ENCODE results near the gene TERC. TPM values are rescaled to one million over a fixed set of nuclear protein-coding genes. Genes with fewer than 3 reads are reported as not detected.

Gene TERC
- total and polyA plus RNA-seq, 10 of the 15 experiments (the other 5 are each of a cell fraction or from before 2014, with no cell fraction given), result 0.43 to 125 (median 6.2) TPM; not detected in 4

GRCh38 chr3:169769287-169770181, 4.7 kb upstream of the TERC start, which contains the start of gene ACTRT3 (continued):
- no peak for TF ChIP-seq TCF7 (IDR thresholded peaks at IDR 0.05; ENCODE audit: borderline replicate concordance)
- TF ChIP-seq CREB1 (IDR thresholded peaks at IDR 0.05; ENCODE audit: low read depth), result 0 out of 2 replicates have a peak, but pooled peaks have one; percentile 27
- no peak for TF ChIP-seq MTA3 (IDR thresholded peaks at IDR 0.05; ENCODE audit: borderline replicate concordance, low read length)
- TF ChIP-seq HSF1 (IDR thresholded peaks at IDR 0.05; ENCODE audit: low read depth, low read length), result no peak
- TF ChIP-seq EED (IDR thresholded peaks at IDR 0.05; ENCODE audit: low read depth), result peak; percentile 75
- TF ChIP-seq BHLHE40 (IDR thresholded peaks at IDR 0.05; ENCODE audit: borderline replicate concordance in 1 of 2, low read depth in 2 of 2, low read length in 1 of 2), result peak in 1 of 2 experiments; percentile 19; a peak in 1 of 4 replicates
- 0 out of 2 replicates have a peak, but pooled peaks have one; percentile 14 for TF ChIP-seq DPF2 (IDR thresholded peaks at IDR 0.05)
- 0 out of 2 replicates have a peak, but pooled peaks have one; percentile 15 for TF ChIP-seq FOXM1 (IDR thresholded peaks at IDR 0.05; ENCODE audit: low read depth, low read length)
- TF ChIP-seq CTCF (IDR thresholded peaks at IDR 0.05 in 2 of 3, conservative IDR thresholded peaks at IDR 0.05 in 1 of 3; ENCODE audit: control insufficient read depth in 2 of 3, extremely low read depth in 1 of 3, insufficient read depth in 1 of 3, low read depth in 3 of 3, low read length in 3 of 3), result no peak
- no peak for TF ChIP-seq BCL11A (IDR thresholded peaks at IDR 0.05; ENCODE audit: low read depth, low read length)
- no peak for TF ChIP-seq ZBTB33 (IDR thresholded peaks at IDR 0.05)
- TF ChIP-seq POU2F2 (IDR thresholded peaks at IDR 0.05; ENCODE audit: borderline replicate concordance, low read depth, low read length), result 0 out of 3 replicates have a peak, but pooled peaks have one; percentile 10
- TF ChIP-seq NFXL1 (IDR thresholded peaks at IDR 0.05; ENCODE audit: borderline replicate concordance), result no peak
- TF ChIP-seq CREM (IDR thresholded peaks at IDR 0.05; ENCODE audit: low read depth), result peak; percentile 51
- no peak for TF ChIP-seq ZZZ3 (IDR thresholded peaks at IDR 0.05; ENCODE audit: control insufficient read depth, insufficient read length, low read depth)
- no peak for TF ChIP-seq SIX5 (IDR thresholded peaks at IDR 0.05; ENCODE audit: low read depth, low read length, severe bottlenecking)
- TF ChIP-seq, protein P1, sequence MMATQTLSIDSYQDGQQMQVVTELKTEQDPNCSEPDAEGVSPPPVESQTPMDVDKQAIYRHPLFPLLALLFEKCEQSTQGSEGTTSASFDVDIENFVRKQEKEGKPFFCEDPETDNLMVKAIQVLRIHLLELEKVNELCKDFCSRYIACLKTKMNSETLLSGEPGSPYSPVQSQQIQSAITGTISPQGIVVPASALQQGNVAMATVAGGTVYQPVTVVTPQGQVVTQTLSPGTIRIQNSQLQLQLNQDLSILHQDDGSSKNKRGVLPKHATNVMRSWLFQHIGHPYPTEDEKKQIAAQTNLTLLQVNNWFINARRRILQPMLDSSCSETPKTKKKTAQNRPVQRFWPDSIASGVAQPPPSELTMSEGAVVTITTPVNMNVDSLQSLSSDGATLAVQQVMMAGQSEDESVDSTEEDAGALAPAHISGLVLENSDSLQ (IDR thresholded peaks at IDR 0.05), result peak; percentile 66
- TF ChIP-seq CBX3 (IDR thresholded peaks at IDR 0.05; ENCODE audit: borderline replicate concordance, low read depth), result no peak
- no peak for TF ChIP-seq NFYB (IDR thresholded peaks at IDR 0.05; ENCODE audit: insufficient read depth, low read depth, low read length)
- no peak for TF ChIP-seq NR2C2 (IDR thresholded peaks at IDR 0.05; ENCODE audit: borderline replicate concordance, control insufficient read depth, insufficient read length, low read depth)

All from GM12878 (cell line).